Activated CD4-positive, alpha-beta T cell treated with anti-CD3 and anti-CD28 coated beads, Interleukin-2, amount 10 ng/mL, durations not matched to agents 7 days and 5 days (primary cell): ENCODE measurements around the gene TAF4B. TPM values are rescaled to one million over a fixed set of nuclear protein-coding genes. Genes with fewer than 3 reads are reported as not detected.
"Not testable (repeated sequence)": the region's sequence is repeated elsewhere in the genome, so short reads cannot be mapped to it uniquely, and the experiment has no call there.

Experiments used
- CTCF ChIA-PET: fragments of 350-600 bp; sonication (Branson Sonifier 250); formaldehyde crosslinking; loops from one replicate; lab custom pipeline; 2021; ENCODE audit warnings: antibody characterized with exemption; lab: Charles Lee
- POLR2A ChIA-PET: fragments of 350-600 bp; sonication (Branson Sonifier 250); formaldehyde crosslinking; loops from one replicate; lab custom pipeline; 2021; ENCODE audit warnings: antibody characterized with exemption; lab: Charles Lee
- DNase-seq: peaks from one replicate; pipeline ENCODE4 v3.0.0-alpha.2; 2020
- H3K27ac Mint-ChIP-seq: one replicate; pipeline ENCODE4 v1.8.0; 2021; ENCODE audit warnings: mild to moderate bottlenecking, moderate library complexity, mixed read lengths
- H3K27me3 Mint-ChIP-seq: one replicate; pipeline ENCODE4 v1.8.0; 2021; ENCODE audit warnings: mixed read lengths
- H3K36me3 Mint-ChIP-seq: one replicate; pipeline ENCODE4 v1.8.0; 2021; ENCODE audit warnings: low read depth, mixed read lengths
- H3K4me1 Mint-ChIP-seq: one replicate; pipeline ENCODE4 v1.8.0; 2021; ENCODE audit warnings: mixed read lengths
- H3K4me3 Mint-ChIP-seq: one replicate; pipeline ENCODE4 v1.8.0; 2021; ENCODE audit warnings: mild to moderate bottlenecking, moderate library complexity, mixed read lengths
- H3K9me3 Mint-ChIP-seq: one replicate; pipeline ENCODE4 v1.8.0; 2021; ENCODE audit warnings: mixed read lengths
- total RNA-seq, 2 experiments: library from RNA; stranded (reverse); gene quantifications; one replicate each; pipeline ENCODE4 v1.2.3, GENCODE V29; 2021

TAF4B gene
- total RNA-seq, 2 experiments from 2014 or later = 9.3 to 11.7 TPM

- ChIA-PET CTCF (no interaction called here), POLR2A (no interaction called here)
- Mint-ChIP-seq H3K36me3 (no peaks in the 10 kb centered on the region), H3K27me3 (no peaks in the 10 kb centered on the region), H3K9me3 (no peaks in the 10 kb centered on the region), H3K27ac (no peak overlapping the region), H3K4me3 (no peak overlapping the region), H3K4me1 (no peaks in the 10 kb centered on the region)
- DNase-seq = no peak
These were observed 149.9 kb downstream of the TAF4B start for GRCh38 chr18:26376105-26376504.

GRCh38 chr18:26378701-26379100, 152.5 kb downstream of the TAF4B start:
- no peak overlapping the region for H3K27ac Mint-ChIP-seq
- H3K4me3 Mint-ChIP-seq = no peak overlapping the region
- no peaks in the 10 kb centered on the region for H3K36me3 Mint-ChIP-seq
- H3K4me1 Mint-ChIP-seq = no peaks in the 10 kb centered on the region
- CTCF ChIA-PET = no interaction called here
- POLR2A ChIA-PET = no interaction called here
- no peaks in the 10 kb centered on the region for H3K9me3 Mint-ChIP-seq
- no peaks in the 10 kb centered on the region for H3K27me3 Mint-ChIP-seq
- DNase-seq = no peak

GRCh38 chr18:26381555-26381954, 155.3 kb downstream of the TAF4B start:
- H3K27me3 Mint-ChIP-seq, H3K36me3 Mint-ChIP-seq, H3K4me1 Mint-ChIP-seq, DNase-seq, CTCF ChIA-PET, POLR2A ChIA-PET, H3K27ac Mint-ChIP-seq, H3K9me3 Mint-ChIP-seq, H3K4me3 Mint-ChIP-seq: not testable (repeated sequence)

- peaks cover 4% of the 10 kb centered on the region for H3K36me3 Mint-ChIP-seq
- H3K4me3 Mint-ChIP-seq = no peak overlapping the region
- peak; percentile 32 for DNase-seq
- ChIA-PET CTCF (interaction anchor here (0.6 to 1.5 kb wide), 4 partner anchors 8 to 316 kb away, joined by 3 to 4 read pairs (median 3); no protein-coding TSS in a partner anchor), POLR2A (no interaction called here)
- no peak overlapping the region for H3K27ac Mint-ChIP-seq
- no peaks in the 10 kb centered on the region for H3K9me3 Mint-ChIP-seq
- no peaks in the 10 kb centered on the region for H3K27me3 Mint-ChIP-seq
- H3K4me1 Mint-ChIP-seq = no peaks in the 10 kb centered on the region
These were observed 157.4 kb downstream of the TAF4B start for GRCh38 chr18:26383454-26384270.

- DNase-seq = no peak
- Mint-ChIP-seq H3K4me3 (no peak overlapping the region), H3K36me3 (peaks cover 14% of the 10 kb centered on the region), H3K27me3 (no peaks in the 10 kb centered on the region), H3K9me3 (no peaks in the 10 kb centered on the region), H3K4me1 (no peaks in the 10 kb centered on the region), H3K27ac (no peak overlapping the region)
- CTCF ChIA-PET = interaction anchor here (1.0 kb wide), 1 partner anchor 14 kb away, joined by 3 read pairs; no protein-coding TSS in a partner anchor
- POLR2A ChIA-PET = no interaction called here
These were observed 159.8 kb downstream of the TAF4B start for GRCh38 chr18:26386002-26386401.

- H3K4me3 Mint-ChIP-seq = no peak overlapping the region
- peaks cover 14% of the 10 kb centered on the region for H3K36me3 Mint-ChIP-seq
- H3K4me1 Mint-ChIP-seq = no peaks in the 10 kb centered on the region
- H3K27ac Mint-ChIP-seq = no peak overlapping the region
- ChIA-PET POLR2A (no interaction called here), CTCF (interaction anchor here (1.0 kb wide), 1 partner anchor 15 kb away, joined by 3 read pairs; no protein-coding TSS in a partner anchor)
- no peaks in the 10 kb centered on the region for H3K27me3 Mint-ChIP-seq
- H3K9me3 Mint-ChIP-seq = no peaks in the 10 kb centered on the region
- no peak for DNase-seq
These were observed 160.2 kb downstream of the TAF4B start for GRCh38 chr18:26386441-26386840.

- peaks cover 10% of the 10 kb centered on the region for H3K36me3 Mint-ChIP-seq
These were observed 167.9 kb downstream of the TAF4B start for GRCh38 chr18:26394047-26394654.

GRCh38 chr18:26397019-26397418, 170.8 kb downstream of the TAF4B start:
- ChIA-PET CTCF (no interaction called here), POLR2A (no interaction called here)
- no peaks in the 10 kb centered on the region for H3K36me3 Mint-ChIP-seq
- no peak for DNase-seq
- no peaks in the 10 kb centered on the region for H3K27me3 Mint-ChIP-seq
- no peak overlapping the region for H3K27ac Mint-ChIP-seq
- no peaks in the 10 kb centered on the region for H3K9me3 Mint-ChIP-seq
- no peaks in the 10 kb centered on the region for H3K4me1 Mint-ChIP-seq
- H3K4me3 Mint-ChIP-seq = no peak overlapping the region

More at GRCh38 chr18:26394047-26394654, 167.9 kb downstream of the TAF4B start:
- Mint-ChIP-seq H3K27me3 (no peaks in the 10 kb centered on the region), H3K4me3 (no peak overlapping the region), H3K27ac (no peak overlapping the region), H3K4me1 (no peaks in the 10 kb centered on the region), H3K9me3 (no peaks in the 10 kb centered on the region)
- no peak for DNase-seq
- CTCF ChIA-PET = no interaction called here
- POLR2A ChIA-PET = no interaction called here

GRCh38 chr18:26403491-26403890, 177.2 kb downstream of the TAF4B start:
- no peaks in the 10 kb centered on the region for H3K4me1 Mint-ChIP-seq

GRCh38 chr18:26405190-26405801, 179.1 kb downstream of the TAF4B start:
- no peaks in the 10 kb centered on the region for H3K9me3 Mint-ChIP-seq
- H3K36me3 Mint-ChIP-seq = no peaks in the 10 kb centered on the region
- no peaks in the 10 kb centered on the region for H3K4me1 Mint-ChIP-seq
- no peaks in the 10 kb centered on the region for H3K27me3 Mint-ChIP-seq
- no peak for DNase-seq
- no peak overlapping the region for H3K4me3 Mint-ChIP-seq
- no peak overlapping the region for H3K27ac Mint-ChIP-seq
- ChIA-PET CTCF (no interaction called here), POLR2A (no interaction called here)

More at GRCh38 chr18:26403491-26403890, 177.2 kb downstream of the TAF4B start:
- DNase-seq = no peak
- Mint-ChIP-seq H3K9me3 (no peaks in the 10 kb centered on the region), H3K36me3 (no peaks in the 10 kb centered on the region), H3K27ac (no peak overlapping the region), H3K4me3 (no peak overlapping the region), H3K27me3 (no peaks in the 10 kb centered on the region)
- POLR2A ChIA-PET = no interaction called here
- CTCF ChIA-PET = no interaction called here

GRCh38 chr18:26406324-26406723, 180.1 kb downstream of the TAF4B start:
- Mint-ChIP-seq H3K4me1 (no peaks in the 10 kb centered on the region), H3K36me3 (no peaks in the 10 kb centered on the region), H3K4me3 (no peak overlapping the region), H3K27me3 (no peaks in the 10 kb centered on the region), H3K9me3 (no peaks in the 10 kb centered on the region), H3K27ac (no peak overlapping the region)
- ChIA-PET POLR2A (no interaction called here), CTCF (no interaction called here)
- DNase-seq = no peak

GRCh38 chr18:26406854-26407517, 180.7 kb downstream of the TAF4B start:
- Mint-ChIP-seq H3K36me3 (no peaks in the 10 kb centered on the region), H3K9me3 (no peaks in the 10 kb centered on the region)
- CTCF ChIA-PET = interaction anchor here (0.8 kb wide), 1 partner anchor 378 kb away, joined by 3 read pairs; no protein-coding TSS in a partner anchor

More at GRCh38 chr18:26406854-26407517, 180.7 kb downstream of the TAF4B start:
- H3K4me3 Mint-ChIP-seq = no peak overlapping the region
- no peak for DNase-seq
- POLR2A ChIA-PET = no interaction called here
- no peak overlapping the region for H3K27ac Mint-ChIP-seq
- no peaks in the 10 kb centered on the region for H3K4me1 Mint-ChIP-seq
- H3K27me3 Mint-ChIP-seq = no peaks in the 10 kb centered on the region
